ENCODE data around the gene NTM. TPM values are rescaled to one million over a fixed set of nuclear protein-coding genes. Genes with fewer than 3 reads are reported as not detected.
"Not testable (repeated sequence)": the region's sequence is repeated elsewhere in the genome, so short reads cannot be mapped to it uniquely, and the experiment has no call there.

The NTM gene
- total and polyA plus RNA-seq, 5 donors, result 35.0 to 148 (median 88.2) TPM

DNA sequence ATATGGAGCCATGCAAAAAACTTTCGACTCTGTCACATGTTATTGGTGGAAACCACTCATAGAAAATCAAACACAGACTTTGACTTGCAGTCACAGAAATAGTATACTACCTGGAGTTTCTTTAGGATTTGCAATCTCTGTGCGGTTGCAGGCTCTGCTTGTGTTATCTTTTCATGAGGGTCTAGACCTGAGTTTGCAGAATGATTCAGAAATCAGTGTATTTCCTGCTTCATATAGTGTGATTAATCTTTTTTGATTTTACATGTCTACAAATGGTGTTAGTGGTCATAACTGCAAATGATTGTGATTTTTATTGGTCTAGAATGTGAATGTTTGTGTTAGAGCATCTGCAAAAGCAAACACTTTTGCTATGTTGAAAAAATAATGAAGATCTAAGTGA, 690.2 kb downstream of the NTM start:
- Histone ChIP-seq H3K27ac (ENCODE audit: low read length) (no peak overlapping the region), H3K9me3 (ENCODE audit: control insufficient read depth, low read length) (no peaks in the 10 kb centered on the region), H3K27me3 (ENCODE audit: control insufficient read depth, insufficient read depth) (no peaks in the 10 kb centered on the region), H3K4me1 (ENCODE audit: control insufficient read depth, insufficient read depth, low read length) (peaks cover 8% of the 10 kb centered on the region), H3K4me3 (ENCODE audit: low read length) (no peak overlapping the region)
- intact Hi-C loops (cut with DNase I), result no loop called here
- WGBS, result 85% methylated on average over 2 of the region's 2 CpGs
- no peak for DNase-seq
- no peak for ATAC-seq

DNA sequence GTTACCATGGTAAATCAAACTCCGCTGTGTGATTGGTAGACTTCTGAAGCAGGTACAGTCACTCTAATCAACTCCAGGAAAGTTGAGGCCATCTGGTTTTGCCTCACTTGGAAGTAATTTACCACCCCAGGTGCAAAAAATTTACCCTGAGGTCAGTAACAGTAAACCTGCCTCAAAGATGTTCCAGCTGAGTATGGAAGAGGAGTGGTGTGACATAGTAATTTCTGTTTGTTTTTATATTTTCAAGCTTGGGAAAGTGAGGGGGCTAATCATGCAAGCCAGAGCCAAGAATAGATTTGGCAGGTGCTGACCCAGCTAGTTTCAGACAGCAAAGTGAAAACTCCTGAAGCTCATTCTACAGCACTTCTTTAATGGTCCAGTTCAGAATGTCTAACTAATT, 691.6 kb downstream of the NTM start:
- intact Hi-C loops (cut with DNase I), result no loop called here
- Histone ChIP-seq H3K9me3 (ENCODE audit: control insufficient read depth, low read length) (no peaks in the 10 kb centered on the region), H3K4me1 (ENCODE audit: control insufficient read depth, insufficient read depth, low read length) (peaks cover 8% of the 10 kb centered on the region), H3K27ac (ENCODE audit: low read length) (no peak overlapping the region), H3K4me3 (ENCODE audit: low read length) (no peak overlapping the region), H3K27me3 (ENCODE audit: control insufficient read depth, insufficient read depth) (no peaks in the 10 kb centered on the region)
- ATAC-seq, result no peak
- DNase-seq, result no peak
- 98% methylated on average over 1 of the region's 1 CpG for WGBS

GRCh38 chr11:132062541-132062940, 692.1 kb downstream of the NTM start:
- Histone ChIP-seq H3K4me1 (ENCODE audit: control insufficient read depth, insufficient read depth, low read length) (peaks cover 8% of the 10 kb centered on the region), H3K4me3 (ENCODE audit: low read length) (no peak overlapping the region), H3K27me3 (ENCODE audit: control insufficient read depth, insufficient read depth) (no peaks in the 10 kb centered on the region), H3K27ac (ENCODE audit: low read length) (no peak overlapping the region), H3K9me3 (ENCODE audit: control insufficient read depth, low read length) (no peaks in the 10 kb centered on the region)
- no peak for DNase-seq
- no peak for ATAC-seq
- WGBS, result 55% methylated on average over 2 of the region's 2 CpGs
- intact Hi-C loops (cut with DNase I), result no loop called here

DNA sequence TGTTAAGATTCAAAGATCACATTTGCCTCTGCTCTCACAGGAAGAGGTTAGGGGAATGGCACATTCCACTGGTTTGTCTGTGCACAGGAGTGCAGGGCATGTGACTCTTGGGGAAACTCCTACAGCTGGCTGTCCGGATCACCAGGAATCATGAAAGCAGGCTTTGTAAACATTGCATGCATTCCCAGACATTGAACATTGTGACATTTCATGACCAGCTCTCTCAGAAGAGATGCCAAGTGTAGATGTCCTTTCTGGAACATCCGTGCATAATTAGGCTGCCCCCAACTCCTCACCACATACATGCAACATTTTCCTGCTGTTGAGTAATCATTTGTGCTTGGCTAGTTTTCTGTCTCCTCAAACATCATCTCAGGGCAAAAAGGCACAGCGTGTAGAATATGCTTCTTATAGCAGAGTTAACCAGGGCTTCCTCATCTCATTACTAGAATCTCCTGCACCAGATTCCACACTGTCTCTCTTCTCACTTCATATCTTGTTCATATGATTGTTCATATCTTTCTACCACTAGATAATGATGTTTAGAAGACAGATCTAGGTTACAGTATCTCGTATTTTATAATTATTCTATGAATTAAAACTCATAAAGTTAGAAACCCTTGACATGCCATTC, 694.7 kb downstream of the NTM start:
- Histone ChIP-seq H3K27me3 (ENCODE audit: control insufficient read depth, insufficient read depth) (no peaks in the 10 kb centered on the region), H3K4me3 (ENCODE audit: low read length) (no peak overlapping the region), H3K27ac (ENCODE audit: low read length) (no peak overlapping the region), H3K9me3 (ENCODE audit: control insufficient read depth, low read length) (no peaks in the 10 kb centered on the region), H3K4me1 (ENCODE audit: control insufficient read depth, insufficient read depth, low read length) (peaks cover 4% of the 10 kb centered on the region)
- no peak for DNase-seq
- intact Hi-C loops (cut with DNase I), result no loop called here
- ATAC-seq, result peak; percentile 48 to 59
- 24% methylated on average over 4 of the region's 4 CpGs for WGBS

DNA sequence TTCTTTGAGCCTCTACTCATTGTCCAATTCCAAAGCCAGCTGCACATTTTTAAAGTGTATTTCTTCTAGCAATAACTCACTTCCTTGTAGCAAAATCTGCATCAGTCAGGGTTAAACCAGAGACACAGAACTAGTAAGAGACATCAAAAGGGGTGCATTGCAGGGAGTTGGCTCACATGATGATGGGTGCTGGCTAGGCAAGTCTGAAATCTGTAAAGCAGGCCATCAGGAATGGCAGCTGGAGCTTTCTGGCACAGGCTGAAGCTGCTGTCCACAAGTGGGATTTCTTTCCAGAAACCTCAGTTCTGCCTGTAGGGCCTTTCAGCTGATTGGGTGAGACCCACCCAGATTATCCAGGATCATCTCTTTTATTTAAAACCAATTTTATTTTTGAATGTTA, 698.1 kb downstream of the NTM start:
- no peak for DNase-seq
- Histone ChIP-seq H3K9me3 (ENCODE audit: control insufficient read depth, low read length) (no peaks in the 10 kb centered on the region), H3K4me3 (ENCODE audit: low read length) (no peak overlapping the region), H3K27me3 (ENCODE audit: control insufficient read depth, insufficient read depth) (no peaks in the 10 kb centered on the region), H3K27ac (ENCODE audit: low read length) (no peak overlapping the region), H3K4me1 (ENCODE audit: control insufficient read depth, insufficient read depth, low read length) (peaks cover 7% of the 10 kb centered on the region)
- no peak for ATAC-seq
- intact Hi-C loops (cut with DNase I), result no loop called here

- H3K27me3 ChIP-seq (ENCODE audit: control insufficient read depth, insufficient read depth); H3K27ac ChIP-seq (ENCODE audit: low read length); H3K4me3 ChIP-seq (ENCODE audit: low read length); H3K4me1 ChIP-seq (ENCODE audit: control insufficient read depth, insufficient read depth, low read length); DNase-seq; intact Hi-C loops (cut with DNase I); H3K9me3 ChIP-seq (ENCODE audit: control insufficient read depth, low read length); ATAC-seq: not testable (repeated sequence)
- 93% methylated on average over 15 of the region's 15 CpGs for WGBS
Measured at GRCh38 chr11:132069593-132069992, 699.2 kb downstream of the NTM start.

- DNase-seq; H3K9me3 ChIP-seq (ENCODE audit: control insufficient read depth, low read length); H3K4me1 ChIP-seq (ENCODE audit: control insufficient read depth, insufficient read depth, low read length); H3K27ac ChIP-seq (ENCODE audit: low read length); ATAC-seq; H3K27me3 ChIP-seq (ENCODE audit: control insufficient read depth, insufficient read depth); H3K4me3 ChIP-seq (ENCODE audit: low read length); intact Hi-C loops (cut with DNase I): not testable (repeated sequence)
- 96% methylated on average over 15 of the region's 17 CpGs for WGBS
Measured at GRCh38 chr11:132070907-132071306, 700.5 kb downstream of the NTM start.

DNA sequence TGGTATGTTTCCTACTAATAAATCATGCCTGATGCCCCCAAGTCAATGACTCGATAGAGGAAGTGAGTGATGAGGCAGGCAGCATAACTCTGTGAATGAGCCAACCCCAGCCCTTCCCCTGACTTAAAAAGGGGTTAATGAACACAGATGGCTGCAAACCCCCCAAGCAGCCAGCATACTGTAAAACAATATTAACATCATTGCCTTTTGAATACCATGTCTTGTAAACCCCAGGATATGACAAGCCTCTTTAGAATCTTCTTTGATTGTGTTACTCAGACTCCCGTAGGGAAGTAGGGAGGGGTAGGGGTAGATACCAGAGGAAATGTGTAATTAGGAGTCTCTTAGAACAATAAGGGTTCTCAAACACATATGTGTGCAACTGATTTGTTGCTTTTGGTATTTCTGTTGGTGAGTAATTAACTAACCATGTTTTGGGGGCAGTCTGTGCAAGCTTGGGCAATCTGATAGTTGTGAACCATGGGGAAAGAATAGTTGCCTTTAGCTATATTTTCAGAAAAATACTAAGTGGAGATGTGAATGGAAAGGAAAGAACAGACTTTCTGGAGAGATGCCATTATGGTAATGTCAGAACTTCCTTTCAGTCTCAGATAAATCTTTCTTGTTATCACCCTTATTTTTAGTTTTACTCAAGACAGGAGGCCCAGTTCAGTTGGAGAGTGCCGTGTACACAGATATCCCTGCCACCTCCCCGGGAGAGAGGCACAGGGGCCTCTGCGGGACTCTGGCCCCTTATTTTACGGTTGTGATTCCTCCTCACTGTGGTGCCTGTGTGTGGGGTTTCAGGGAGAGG, 701.8 kb downstream of the NTM start:
- 11% methylated on average over 6 of the region's 6 CpGs for WGBS
- peak; percentile 71 to 95 for ATAC-seq
- intact Hi-C loops (cut with DNase I), result no loop called here
- Histone ChIP-seq H3K27ac (ENCODE audit: low read length) (peak overlapping the region; percentile 92), H3K4me1 (ENCODE audit: control insufficient read depth, insufficient read depth, low read length) (peaks cover 5% of the 10 kb centered on the region), H3K9me3 (ENCODE audit: control insufficient read depth, low read length) (no peaks in the 10 kb centered on the region), H3K27me3 (ENCODE audit: control insufficient read depth, insufficient read depth) (no peaks in the 10 kb centered on the region), H3K4me3 (ENCODE audit: low read length) (no peak overlapping the region)
- no peak for DNase-seq

DNA sequence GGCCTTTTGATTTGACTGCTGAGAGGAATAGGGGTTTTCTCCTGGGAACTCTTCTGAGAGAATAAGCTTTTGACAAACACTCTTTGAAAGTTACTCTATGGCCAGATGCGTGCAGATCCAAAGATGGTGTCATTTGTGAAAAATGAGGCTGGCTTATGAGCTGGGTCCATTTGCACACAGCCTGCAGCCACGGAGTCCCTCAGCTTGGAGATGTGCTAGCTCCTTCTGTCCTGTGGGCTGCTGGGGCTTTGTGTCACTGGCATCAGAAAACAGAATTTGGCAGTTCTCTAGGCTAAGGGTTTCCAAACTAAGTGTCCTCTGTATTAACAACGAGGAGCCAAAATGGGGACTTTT, 702.4 kb downstream of the NTM start:
- DNase-seq (peak in 1 of 3 donors; percentile 59), ATAC-seq (peak; percentile 79 to 84)
- 36% methylated on average over 3 of the region's 3 CpGs for WGBS
- intact Hi-C loops (cut with DNase I), result no loop called here
- no peak overlapping the region for H3K4me3 ChIP-seq (ENCODE audit: low read length)
- H3K27ac ChIP-seq (ENCODE audit: low read length), result peak overlapping the region; percentile 92
- no peaks in the 10 kb centered on the region for H3K27me3 ChIP-seq (ENCODE audit: control insufficient read depth, insufficient read depth)
- peaks cover 5% of the 10 kb centered on the region for H3K4me1 ChIP-seq (ENCODE audit: control insufficient read depth, insufficient read depth, low read length)
- H3K9me3 ChIP-seq (ENCODE audit: control insufficient read depth, low read length), result no peaks in the 10 kb centered on the region

- Histone ChIP-seq H3K27me3 (ENCODE audit: control insufficient read depth, insufficient read depth) (no peaks in the 10 kb centered on the region), H3K4me3 (ENCODE audit: low read length) (no peak overlapping the region), H3K9me3 (ENCODE audit: control insufficient read depth, low read length) (no peaks in the 10 kb centered on the region), H3K4me1 (ENCODE audit: control insufficient read depth, insufficient read depth, low read length) (peaks cover 5% of the 10 kb centered on the region), H3K27ac (ENCODE audit: low read length) (peak overlapping the region; percentile 70)
- DNase-seq (no peak), ATAC-seq (no peak)
- intact Hi-C loops (cut with DNase I), result no loop called here
- WGBS, result 48% methylated on average over 1 of the region's 1 CpG
Measured at GRCh38 chr11:132073787-132074186, 703.4 kb downstream of the NTM start.

GRCh38 chr11:132075447-132075846, 705.0 kb downstream of the NTM start:
- Histone ChIP-seq H3K27me3 (ENCODE audit: control insufficient read depth, insufficient read depth) (no peaks in the 10 kb centered on the region), H3K27ac (ENCODE audit: low read length) (no peak overlapping the region), H3K4me1 (ENCODE audit: control insufficient read depth, insufficient read depth, low read length) (peaks cover 7% of the 10 kb centered on the region), H3K4me3 (ENCODE audit: low read length) (no peak overlapping the region), H3K9me3 (ENCODE audit: control insufficient read depth, low read length) (no peaks in the 10 kb centered on the region)
- no peak for ATAC-seq
- intact Hi-C loops (cut with DNase I), result no loop called here
- no peak for DNase-seq
- 38% methylated on average over 1 of the region's 1 CpG for WGBS
